NCI-H510A treated with DMSO at 0.1 percent for 48 hours (cell line): ENCODE data around the gene GPR87.

Experiments
- DNase-seq: peaks from one replicate; lab custom pipeline; 2025; lab: John Stamatoyannopoulos, UW

GPR87 gene, protein sequence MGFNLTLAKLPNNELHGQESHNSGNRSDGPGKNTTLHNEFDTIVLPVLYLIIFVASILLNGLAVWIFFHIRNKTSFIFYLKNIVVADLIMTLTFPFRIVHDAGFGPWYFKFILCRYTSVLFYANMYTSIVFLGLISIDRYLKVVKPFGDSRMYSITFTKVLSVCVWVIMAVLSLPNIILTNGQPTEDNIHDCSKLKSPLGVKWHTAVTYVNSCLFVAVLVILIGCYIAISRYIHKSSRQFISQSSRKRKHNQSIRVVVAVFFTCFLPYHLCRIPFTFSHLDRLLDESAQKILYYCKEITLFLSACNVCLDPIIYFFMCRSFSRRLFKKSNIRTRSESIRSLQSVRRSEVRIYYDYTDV

DNA sequence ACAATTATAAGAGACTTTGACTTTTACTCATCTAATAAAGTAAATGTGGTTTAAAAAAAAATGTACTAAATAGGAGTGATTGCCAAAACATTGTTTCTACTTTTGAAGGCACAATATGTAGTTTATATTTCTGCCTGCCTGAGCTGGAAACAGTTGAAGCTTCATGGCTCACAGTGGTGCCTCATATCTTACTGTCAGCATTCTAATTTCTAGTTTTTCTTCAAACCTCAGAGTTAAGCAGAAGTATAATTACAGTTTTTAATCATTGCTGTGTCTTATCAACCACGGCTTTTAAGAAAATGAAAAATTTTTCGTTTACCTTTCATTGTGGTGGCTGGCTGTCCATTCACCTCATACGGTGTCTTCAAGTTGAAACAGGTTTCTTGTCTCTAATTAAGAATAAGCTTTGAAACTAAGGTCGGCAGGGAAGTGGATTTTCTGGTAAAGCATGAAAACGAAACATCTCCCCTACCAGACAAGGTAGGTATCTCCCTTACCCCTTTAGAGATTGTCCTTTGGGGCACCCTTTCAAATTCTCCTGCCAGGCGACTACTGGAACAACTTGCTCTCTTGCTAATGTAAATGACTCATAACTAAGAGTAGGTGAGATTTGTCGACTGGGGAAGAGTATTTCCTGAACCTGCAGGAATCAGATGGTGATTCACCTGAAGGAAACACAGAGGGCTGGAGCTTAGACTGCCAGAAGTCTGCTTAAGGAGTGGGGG lies at the start of gene GPR87:
Gene GPR87, minus strand, starts transcription at position 554 of the 725 bp plus-strand sequence. CDS start 16,720 bp downstream, outside the sequence.
- DNase-seq: no peak

DNA sequence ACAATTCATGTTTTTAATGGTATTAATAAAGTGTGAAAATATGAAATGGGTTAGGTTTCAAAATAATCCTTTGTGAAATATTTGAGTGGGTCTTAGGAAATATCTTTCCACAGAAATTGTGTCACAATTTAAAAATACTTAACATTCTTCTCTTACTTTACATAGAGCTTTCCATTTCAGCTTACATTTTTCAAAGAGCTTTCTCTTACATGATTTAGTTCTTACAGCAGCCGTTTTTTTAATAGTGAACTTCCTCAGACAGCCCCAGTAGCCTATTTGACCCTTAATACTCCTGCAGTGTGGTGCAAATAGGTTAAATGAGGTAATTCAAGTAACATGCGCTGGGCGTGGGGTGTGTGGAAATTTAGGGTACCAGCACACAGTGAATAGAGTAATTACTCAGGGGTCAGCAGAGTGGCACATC lies 46.1 kb upstream of the GPR87 start:
- no peak for DNase-seq

DNA sequence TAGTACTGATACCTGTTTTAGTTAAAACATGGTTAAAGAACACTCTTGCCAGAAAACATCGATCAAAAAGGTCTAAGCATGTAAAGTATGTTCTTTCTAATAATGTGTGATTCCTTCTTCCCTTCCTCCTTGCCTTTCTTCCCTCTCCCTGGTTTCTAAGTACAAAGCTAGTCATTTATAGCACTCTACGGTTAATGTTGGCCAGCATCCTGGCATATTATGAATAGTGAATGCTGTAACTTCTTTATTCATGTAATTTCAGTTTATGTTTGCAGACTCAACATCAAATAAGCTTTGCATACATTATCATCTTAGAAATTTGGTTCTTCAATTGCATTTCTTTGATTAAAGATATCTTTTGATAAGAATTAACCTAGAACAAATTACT lies 40.8 kb upstream of the GPR87 start:
- DNase-seq: no peak

DNA sequence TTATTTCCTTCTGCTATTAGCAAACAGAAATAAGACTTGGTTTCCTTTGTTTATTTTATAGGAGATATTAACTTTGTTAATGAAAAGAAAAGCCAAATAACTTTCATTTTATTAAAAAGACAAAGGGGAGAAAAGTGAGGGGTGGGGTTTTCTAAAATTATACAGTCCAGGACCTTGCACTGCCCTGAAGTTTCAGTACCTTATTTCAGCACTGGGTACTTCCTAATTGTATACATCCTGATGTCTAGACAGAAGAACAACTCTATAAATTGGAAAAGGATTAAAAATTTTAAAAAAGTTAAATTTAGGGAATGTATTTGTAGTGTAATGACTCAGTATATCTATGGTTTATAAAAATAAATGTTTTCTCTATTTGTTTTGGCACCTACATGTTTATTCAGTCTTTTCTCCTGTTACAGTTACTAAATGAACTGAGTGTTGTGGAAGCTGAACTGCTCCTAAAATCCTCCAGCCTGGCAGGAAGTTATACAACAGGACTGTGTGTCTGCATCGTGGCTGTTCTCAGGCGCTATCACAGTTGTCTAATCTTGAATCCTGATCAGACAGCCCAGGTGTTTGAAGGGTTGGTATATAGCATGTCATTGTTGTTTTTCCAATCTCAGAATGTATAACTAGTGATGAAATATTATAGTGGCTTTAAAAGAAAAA lies 40.3 kb upstream of the GPR87 start:
- DNase-seq: no peak

DNA sequence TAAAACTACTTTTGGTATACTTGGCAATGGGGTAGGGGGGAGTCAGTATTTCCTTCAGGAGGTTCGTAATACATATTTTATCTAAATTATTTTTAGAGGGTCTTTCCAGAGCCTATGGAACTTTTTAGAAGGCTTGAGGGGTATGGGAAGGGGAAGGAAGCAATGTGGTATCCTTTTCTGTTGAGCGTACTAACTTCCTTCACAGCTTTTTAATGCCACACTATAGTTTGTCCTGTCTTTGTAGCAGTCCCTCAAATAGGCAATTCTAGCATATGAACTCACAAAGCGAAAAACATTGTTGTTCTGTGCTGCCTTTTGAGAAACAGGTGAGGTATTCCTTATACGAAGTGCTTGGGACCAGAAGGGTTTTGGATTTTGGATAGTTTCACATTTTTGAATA lies 35.0 kb upstream of the GPR87 start:
- DNase-seq: no peak

- no peak for DNase-seq
Measured at GRCh38 chr3:151351219-151351618, 34.6 kb upstream of the GPR87 start.

DNA sequence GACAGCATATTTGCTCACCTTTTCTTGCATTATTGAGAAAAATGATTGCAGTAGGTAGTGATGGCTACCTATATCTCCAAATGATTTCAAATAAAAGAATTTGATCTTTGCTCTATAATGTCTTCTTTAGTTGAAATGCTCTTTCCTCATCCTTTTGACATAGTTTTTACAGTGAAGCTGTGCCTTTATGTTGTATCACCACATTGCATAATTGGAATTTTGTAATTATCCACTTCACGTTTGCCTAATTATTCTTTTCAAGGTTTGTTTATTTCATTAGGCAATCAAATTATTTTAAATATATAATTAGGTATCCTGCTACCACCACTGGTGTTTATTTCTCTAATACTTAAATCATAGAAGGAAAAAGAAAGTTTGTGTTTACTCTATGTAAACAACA lies 34.0 kb upstream of the GPR87 start:
- DNase-seq: no peak

DNA sequence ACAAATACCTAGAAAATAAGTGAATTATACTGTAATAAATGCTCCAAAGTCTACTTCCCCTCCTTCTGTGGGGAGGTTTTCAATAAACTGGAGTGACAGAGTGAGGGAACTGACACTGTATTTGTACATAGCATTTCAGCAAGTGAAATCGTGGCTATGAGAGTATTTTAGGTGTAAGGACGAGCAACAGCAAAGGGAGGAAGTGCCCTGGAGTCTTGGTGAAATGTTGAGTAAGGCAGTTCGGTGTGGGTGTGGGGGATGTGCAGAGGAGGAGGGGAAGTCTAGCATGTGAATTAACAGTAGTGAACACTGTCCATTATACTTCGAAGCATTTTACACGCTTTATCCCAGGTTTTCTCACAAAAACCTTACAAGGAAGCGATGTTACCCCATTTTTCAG lies 30.8 kb upstream of the GPR87 start:
- no peak for DNase-seq

DNA sequence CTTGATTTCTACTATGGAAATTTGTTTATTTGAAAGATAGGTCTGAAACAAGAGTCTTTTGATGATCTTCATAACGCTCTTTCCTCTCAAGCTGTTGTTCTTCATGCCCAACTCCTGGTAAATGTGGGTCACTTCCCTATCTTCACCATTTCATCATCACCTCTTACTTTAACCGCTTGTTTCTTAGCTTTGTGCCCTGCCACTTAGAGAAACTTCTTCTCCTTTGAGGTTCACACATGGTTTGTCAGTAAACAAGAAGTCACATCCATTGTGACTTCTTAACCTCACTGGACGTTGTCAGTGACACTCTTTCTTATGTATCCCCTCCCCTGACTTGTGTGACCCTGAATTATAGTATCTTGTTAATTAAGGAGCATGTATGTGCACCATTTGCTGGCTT lies 29.7 kb upstream of the GPR87 start:
- no peak for DNase-seq

GRCh38 chr3:151345859-151346258 lies 29.2 kb upstream of the GPR87 start:
- DNase-seq: no peak

GRCh38 chr3:151331696-151332095 lies 15.1 kb upstream of the GPR87 start:
- no peak for DNase-seq

- no peak for DNase-seq
Measured at GRCh38 chr3:151330899-151331298, 14.3 kb upstream of the GPR87 start.

DNA sequence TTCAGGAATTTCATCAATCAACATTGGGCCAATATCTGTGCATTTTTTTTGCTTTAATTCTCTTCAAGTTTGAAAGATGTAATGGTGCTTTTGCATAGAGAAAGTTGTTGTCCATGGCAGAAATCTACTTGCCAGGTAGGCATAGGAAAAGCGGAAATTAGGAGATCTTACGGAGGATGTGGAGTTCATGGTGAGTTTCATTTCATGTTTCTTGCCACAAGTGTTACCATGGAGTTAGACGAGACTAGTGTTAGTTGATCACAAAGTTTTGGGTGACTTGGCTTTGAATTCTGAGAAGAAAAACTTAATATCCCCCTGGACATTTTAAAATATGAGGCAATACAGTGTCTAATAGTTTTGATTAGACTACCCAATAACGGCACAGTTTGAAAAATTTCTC lies 13.8 kb upstream of the GPR87 start:
- DNase-seq: no peak

DNA sequence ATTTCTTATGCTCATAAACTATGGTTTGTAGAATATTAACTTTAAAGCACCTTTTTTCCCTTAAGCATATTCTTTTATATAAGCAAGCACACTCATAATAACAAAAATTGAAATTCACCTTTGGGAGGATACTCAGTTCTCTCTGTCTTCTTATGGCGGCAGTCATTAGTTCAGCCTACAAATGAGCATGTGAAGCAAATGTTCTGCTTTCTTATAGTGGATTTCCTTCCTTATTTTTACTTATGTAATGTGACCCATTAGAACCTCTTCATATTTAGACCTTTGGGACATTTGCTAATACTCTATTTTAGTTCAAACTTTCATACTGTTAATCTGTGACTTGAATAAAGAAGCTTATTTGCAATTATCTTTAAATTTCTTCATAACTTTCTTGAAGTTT lies 12.7 kb upstream of the GPR87 start, which contains the start of gene P2RY13:
Gene P2RY13, minus strand, starts transcription at position 187 of the 400 bp plus-strand sequence. Its CDS starts 21 bp downstream, at position 166.
- DNase-seq: no peak

DNA sequence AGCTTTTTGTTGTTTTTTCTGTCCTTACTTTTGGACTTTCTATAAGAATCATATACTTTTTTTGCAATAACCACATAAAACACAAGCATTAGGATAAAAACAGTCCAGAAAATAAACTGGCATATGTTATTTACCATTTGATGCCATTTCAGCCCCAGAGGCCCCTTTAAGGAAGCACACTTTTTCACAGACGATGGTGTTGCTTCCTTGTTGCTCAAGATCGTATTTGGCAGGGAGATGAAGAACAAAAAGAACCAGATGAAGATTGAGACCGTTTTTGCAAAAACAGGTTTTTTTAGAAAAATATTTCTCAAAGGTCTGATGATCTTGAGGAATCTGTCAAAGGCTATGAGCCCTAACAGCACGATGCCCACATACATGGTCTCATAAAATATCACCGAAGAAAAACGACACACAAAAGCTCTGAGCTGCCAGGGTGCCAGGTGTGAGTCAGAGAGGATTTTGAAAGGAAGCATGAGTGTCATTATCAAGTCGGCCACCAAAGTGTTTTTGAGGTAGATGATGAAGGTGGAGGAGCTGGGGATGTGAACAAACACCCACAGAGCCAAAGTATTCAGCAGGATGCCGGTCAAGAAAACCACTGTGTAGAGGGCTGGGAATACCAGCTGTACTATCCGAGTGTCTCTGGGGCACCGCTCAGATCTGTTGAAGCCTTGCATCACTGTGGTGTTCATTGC lies 11.8 kb upstream of the GPR87 start:
- peak; percentile 38 for DNase-seq

DNA sequence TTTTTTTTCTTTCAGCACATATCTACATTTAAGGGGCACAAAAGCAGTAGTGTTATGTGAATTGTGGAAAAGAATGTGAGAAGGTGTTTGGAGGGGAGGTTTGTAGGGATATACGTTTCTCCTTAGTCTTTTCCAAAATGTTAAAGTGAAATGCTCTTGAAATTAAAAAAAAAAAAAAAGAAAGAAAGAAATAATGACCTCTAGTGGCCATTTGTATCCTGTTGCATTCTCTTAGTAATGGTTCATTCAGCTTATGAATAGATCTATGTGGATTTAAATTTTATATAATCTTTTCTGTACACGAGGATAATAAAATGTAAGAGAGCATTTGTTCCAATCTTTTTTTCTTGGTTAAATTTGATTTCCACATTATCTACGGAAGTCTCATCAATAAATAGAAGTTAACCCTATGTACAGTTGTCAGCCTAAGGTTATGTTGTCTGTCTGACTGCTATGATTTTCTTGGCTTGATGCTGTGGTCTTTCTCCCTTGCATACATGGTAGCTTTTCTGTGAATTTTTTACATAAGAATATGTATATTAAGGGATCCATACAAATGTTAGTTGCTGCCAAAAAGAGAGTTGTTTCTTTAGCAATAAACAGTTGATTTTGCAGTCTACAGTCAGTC lies 11.1 kb upstream of the GPR87 start:
- peak; percentile 39 for DNase-seq

DNA sequence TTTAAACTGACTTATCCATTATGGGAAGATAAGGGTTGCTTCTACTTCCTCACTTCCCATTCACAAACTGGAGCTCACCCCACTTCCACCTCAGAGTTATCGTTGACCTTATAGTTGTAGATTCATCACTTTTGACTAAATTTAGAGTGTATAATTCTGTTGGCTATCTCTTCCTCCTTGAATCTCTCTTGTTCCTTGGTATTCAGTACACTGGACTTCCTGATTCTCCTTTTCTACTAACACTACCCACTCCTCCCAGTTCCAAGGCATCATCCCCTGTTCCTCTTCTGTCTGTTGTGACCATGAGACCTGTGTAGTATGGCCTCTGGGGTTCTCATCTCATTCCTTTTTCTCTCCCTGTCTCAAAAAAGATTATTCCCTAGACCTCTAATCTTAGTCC lies 5.9 kb upstream of the GPR87 start:
- no peak for DNase-seq

DNA sequence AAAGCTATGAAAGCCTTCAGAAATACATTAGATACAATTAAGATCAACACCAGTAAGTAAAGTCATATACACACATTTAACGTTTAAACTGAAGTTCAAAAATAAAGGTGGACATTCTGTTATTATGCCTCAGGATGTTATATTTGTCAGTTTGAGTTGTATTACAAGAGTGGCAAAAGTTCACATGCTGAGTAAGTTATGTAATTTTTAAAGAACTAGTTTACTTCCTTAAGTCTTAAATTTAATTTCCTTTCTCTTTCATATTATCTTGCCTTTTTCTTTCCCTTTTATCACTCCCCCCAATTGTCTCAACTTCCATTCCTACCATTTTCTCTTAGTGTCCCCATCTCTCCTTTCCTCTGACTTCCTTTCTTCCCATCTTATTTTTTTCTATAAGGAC lies 4.9 kb upstream of the GPR87 start:
- DNase-seq: no peak

GRCh38 chr3:151320131-151320530 lies 3.5 kb upstream of the GPR87 start:
- no peak for DNase-seq

GRCh38 chr3:151319628-151320027 lies 3.0 kb upstream of the GPR87 start:
- no peak for DNase-seq

DNA sequence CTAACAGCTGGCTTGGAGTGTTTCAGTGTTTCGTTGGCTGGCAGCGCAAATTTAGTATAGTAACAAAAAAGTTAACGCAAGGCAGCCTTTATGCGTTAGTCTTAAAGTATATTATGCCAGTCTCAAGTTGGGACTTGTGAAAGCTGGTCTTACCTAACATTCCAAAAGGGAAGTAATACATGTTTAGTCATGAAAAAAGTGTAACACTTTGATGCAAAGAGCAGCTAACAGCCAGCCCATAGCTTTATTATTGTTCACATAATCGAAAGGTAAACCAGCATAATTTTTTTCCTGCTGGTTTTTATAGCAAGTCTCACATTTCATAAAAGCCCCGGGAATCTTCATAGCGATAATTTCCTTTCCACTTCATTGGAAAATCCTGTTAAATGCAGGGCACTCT lies 2.4 kb upstream of the GPR87 start:
- DNase-seq: no peak

DNA sequence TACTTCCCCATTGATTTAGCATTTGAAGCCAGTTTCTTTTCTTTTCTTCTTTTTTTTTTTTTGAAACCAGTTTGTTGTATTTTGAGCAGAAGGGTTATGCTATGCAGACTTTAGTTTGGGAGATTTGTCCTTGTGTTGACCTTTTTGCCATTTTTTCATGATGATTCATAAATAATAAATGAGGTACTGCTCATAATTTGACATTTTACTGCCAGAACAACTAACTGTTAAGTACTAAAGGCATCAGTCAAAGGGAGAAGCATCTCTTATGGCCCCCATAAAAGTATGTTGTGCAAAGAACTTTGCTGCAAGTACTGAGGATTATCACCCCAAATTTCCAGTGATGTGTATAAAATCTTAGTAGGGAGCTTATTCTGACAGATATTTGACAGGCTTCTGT lies 1.7 kb upstream of the GPR87 start:
- no peak for DNase-seq
